ENCODE data around the gene KCP. TPM values are rescaled to one million over a fixed set of nuclear protein-coding genes. Genes with fewer than 3 reads are reported as not detected.

Gene KCP
- polyA plus RNA-seq, 1 donor from 2014 or later: 0.31 TPM

- no peaks in the 10 kb centered on the region for H3F3A ChIP-seq (ENCODE audit: insufficient read depth, low read length, poor library complexity, severe bottlenecking)
- H3K79me2 ChIP-seq (replicated peaks; ENCODE audit: insufficient read depth, low read length): no peaks in the 10 kb centered on the region
- no peak overlapping the region for H3K27ac ChIP-seq (ENCODE audit: low read length)
- no peaks in the 10 kb centered on the region for H3K9me3 ChIP-seq (ENCODE audit: low read length)
- no peak overlapping the region for H3K4me3 ChIP-seq (ENCODE audit: low read length)
- H3K36me3 ChIP-seq (ENCODE audit: insufficient read depth, low read length): no peaks in the 10 kb centered on the region
- no peaks in the 10 kb centered on the region for H3K27me3 ChIP-seq (ENCODE audit: insufficient read depth, low read depth, low read length)
- H3K4me2 ChIP-seq (ENCODE audit: low read length): no peak overlapping the region
- no peak overlapping the region for H2AFZ ChIP-seq (ENCODE audit: low read depth, low read length)
- no peaks in the 10 kb centered on the region for H4K20me1 ChIP-seq (ENCODE audit: insufficient read depth)
- H3K9me2 ChIP-seq (ENCODE audit: insufficient read depth, low read length): no peaks in the 10 kb centered on the region
- H3K9ac ChIP-seq (ENCODE audit: low read length): no peak overlapping the region
- TF ChIP-seq TAF1 (IDR thresholded peaks at IDR 0.05; ENCODE audit: low read depth) (no peak), SMC3 (conservative IDR thresholded peaks at IDR 0.05; ENCODE audit: poor library complexity) (no peak), CTCF (IDR thresholded peaks at IDR 0.05; ENCODE audit: poor library complexity, severe bottlenecking) (no peak), REST (IDR thresholded peaks at IDR 0.05; ENCODE audit: borderline replicate concordance) (no peak)
Measured at GRCh38 chr7:128877756-128878120, 32.8 kb downstream of the KCP start.

GRCh38 chr7:128876978-128877755 lies 33.3 kb downstream of the KCP start:
- H3K27me3 ChIP-seq (ENCODE audit: insufficient read depth, low read depth, low read length): no peaks in the 10 kb centered on the region
- no peaks in the 10 kb centered on the region for H3K9me2 ChIP-seq (ENCODE audit: insufficient read depth, low read length)
- H3K4me2 ChIP-seq (ENCODE audit: low read length): no peak overlapping the region
- no peak overlapping the region for H3K4me3 ChIP-seq (ENCODE audit: low read length)
- no peaks in the 10 kb centered on the region for H3F3A ChIP-seq (ENCODE audit: insufficient read depth, low read length, poor library complexity, severe bottlenecking)
- no peaks in the 10 kb centered on the region for H3K36me3 ChIP-seq (ENCODE audit: insufficient read depth, low read length)
- H2AFZ ChIP-seq (ENCODE audit: low read depth, low read length): no peak overlapping the region
- no peaks in the 10 kb centered on the region for H3K79me2 ChIP-seq (replicated peaks; ENCODE audit: insufficient read depth, low read length)
- no peaks in the 10 kb centered on the region for H3K9me3 ChIP-seq (ENCODE audit: low read length)
- TF ChIP-seq SMC3 (conservative IDR thresholded peaks at IDR 0.05; ENCODE audit: poor library complexity): no peak
- TF ChIP-seq REST (IDR thresholded peaks at IDR 0.05; ENCODE audit: borderline replicate concordance): no peak
- TF ChIP-seq POLR2AphosphoS5 (IDR thresholded peaks at IDR 0.05): no peak
- TF ChIP-seq RAD21 (conservative IDR thresholded peaks at IDR 0.05): no peak
- no peak for TF ChIP-seq EP300 (conservative IDR thresholded peaks at IDR 0.05; ENCODE audit: poor library complexity, severe bottlenecking)
- TF ChIP-seq EZH2 (IDR thresholded peaks at IDR 0.05; ENCODE audit: borderline replicate concordance, insufficient read depth, low read length, poor library complexity, severe bottlenecking): no peak
- TF ChIP-seq TAF1 (IDR thresholded peaks at IDR 0.05; ENCODE audit: low read depth): no peak
- TF ChIP-seq MXI1 (conservative IDR thresholded peaks at IDR 0.05; ENCODE audit: poor library complexity, severe bottlenecking): no peak
- TF ChIP-seq CTCF (IDR thresholded peaks at IDR 0.05; ENCODE audit: poor library complexity, severe bottlenecking): no peak
- no peak overlapping the region for H3K9ac ChIP-seq (ENCODE audit: low read length)
- no peak overlapping the region for H3K27ac ChIP-seq (ENCODE audit: low read length)
- no peaks in the 10 kb centered on the region for H4K20me1 ChIP-seq (ENCODE audit: insufficient read depth)
